LNCAP (cell line): Measurements from ENCODE around the gene CENPW.

Source experiments
- CTCF ChIP-seq: fragments of 450-650 bp; IDR thresholded peaks from 2 replicates; pipeline ENCODE4 v1.5.1; 2017; ENCODE audit warnings: mild to moderate bottlenecking

The CENPW gene

DNA sequence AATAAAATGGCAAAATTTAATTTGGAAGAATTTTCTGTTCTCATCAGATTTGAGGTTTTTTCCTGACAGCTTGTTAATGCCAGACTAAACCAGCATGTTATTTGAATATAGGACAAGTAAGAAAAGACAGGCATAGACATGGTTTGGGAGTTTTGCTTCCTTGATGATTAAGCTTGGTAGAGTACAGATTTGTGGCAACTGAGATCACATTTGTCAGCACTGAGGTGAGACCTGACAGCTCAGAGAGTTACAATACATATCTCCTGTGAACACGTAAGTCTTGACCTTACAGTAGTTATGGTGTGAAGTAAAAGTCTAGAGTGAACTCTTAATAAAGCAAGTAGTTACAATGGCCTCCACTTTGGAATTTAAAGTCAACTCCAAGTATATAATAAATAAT is 34.5 kb downstream of the CENPW start:
- no peak for TF ChIP-seq CTCF

DNA sequence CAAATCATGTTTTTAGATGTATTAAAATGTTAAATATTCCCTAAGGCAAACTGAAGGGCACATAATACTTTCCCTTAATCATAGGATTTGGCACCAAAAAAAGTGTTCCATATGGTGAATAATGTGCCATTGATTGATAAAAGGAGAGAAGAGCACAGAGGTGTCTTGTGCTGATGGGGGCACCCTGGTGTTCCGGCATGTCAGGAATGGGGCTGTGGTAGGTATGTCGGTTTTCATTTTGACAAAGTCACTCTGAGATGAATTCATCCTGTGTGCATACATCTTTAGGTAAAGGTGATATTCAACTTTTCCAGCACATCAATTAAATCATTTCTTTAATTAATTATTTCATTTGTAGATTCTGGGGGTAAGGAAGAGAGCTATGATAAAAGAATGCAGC is 36.8 kb downstream of the CENPW start:
- TF ChIP-seq CTCF, result no peak

DNA sequence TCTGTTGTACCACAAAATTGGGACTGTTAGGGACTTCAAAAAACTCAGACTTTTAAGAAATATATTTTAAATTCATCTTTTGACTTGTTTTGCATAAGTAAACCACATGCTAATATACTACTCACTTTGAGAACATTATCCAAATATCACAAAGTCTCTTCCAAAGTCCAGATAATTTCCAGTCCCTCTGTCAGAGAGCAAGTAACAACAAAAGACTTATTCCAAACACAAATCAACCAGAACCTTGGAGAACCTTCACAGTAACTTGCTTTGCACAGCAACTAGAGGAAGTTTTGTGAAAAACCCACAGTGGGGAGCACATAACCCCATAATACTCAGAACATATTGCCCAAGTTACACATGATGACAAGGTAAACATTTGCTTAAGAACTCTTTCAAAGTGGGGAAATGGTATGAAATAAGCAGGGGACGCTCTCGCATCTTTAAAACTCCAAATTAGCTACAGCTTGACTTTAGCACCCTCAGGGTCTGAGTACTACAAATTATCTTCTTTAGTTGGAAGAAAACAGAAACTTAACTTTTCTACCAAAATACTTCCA is 37.8 kb downstream of the CENPW start:
- no peak for TF ChIP-seq CTCF

- TF ChIP-seq CTCF, result no peak
Measured at GRCh38 chr6:126380072-126380583, 40.2 kb downstream of the CENPW start.

DNA sequence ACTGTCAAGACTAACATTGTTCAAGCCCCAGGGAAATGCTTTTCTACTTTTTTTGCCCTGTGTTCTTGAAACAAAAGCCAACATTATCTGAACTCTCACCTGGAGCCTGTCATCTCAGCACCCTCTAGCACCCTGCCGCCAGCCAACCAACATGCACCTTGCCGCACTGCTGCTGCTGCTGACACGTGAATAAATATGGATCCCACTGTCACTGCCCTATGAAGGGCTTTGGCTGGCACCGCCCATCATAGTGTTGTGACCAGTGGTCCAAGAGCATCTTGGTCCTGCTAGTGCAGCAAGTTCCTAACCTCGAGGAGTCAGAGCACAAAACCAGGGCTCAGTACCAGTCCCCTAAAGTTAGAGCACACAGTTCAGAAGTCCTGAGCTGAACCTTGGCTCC is 41.6 kb downstream of the CENPW start:
- no peak for TF ChIP-seq CTCF

GRCh38 chr6:126383203-126383602 is 43.3 kb downstream of the CENPW start:
- TF ChIP-seq CTCF, result no peak

DNA sequence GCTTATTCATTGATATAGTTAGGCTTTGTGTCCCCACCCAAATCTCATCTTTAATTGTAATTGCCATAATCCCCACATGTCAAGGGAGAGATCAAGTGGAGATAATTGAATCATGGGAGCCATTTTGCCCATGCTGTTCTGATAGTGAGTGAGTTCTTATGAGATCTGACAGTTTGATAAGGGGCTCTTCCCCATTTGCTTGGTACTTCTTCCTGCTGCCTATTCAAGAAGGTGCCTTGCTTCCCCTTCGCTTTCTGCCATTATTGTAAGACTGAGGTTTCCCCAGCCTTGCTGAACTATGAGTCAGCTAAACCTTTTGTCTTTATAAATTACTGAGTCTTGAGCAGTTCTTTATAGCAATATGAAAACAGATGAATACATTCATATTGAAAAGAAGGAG is 45.6 kb downstream of the CENPW start:
- no peak for TF ChIP-seq CTCF

DNA sequence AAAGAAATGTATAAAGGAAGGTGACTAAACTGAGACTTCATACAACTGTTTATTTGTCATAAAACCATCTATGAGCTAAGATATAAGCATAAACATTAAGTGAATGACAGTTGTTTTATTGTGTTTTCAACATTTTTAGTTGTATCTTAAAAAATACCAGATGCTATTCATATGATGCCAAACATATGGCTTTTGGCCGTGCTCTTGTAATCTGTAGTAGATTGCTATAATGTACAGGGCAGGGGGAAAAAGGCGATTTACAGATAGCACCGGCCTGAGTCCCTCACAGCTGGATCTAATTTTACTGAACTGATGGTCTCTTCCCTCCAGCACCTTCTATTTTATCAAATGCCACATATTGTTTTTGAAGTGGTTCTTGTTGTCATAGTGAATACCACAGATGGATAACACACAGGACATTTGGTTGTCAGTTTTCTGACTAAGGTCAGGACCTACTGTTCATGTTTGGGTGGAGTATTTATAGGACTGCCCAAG is 48.2 kb downstream of the CENPW start:
- TF ChIP-seq CTCF, result no peak
